GM21717 (cell line): ENCODE measurements around the gene KRTAP12-3.
"Not testable (repeated sequence)": the region's sequence is repeated elsewhere in the genome, so short reads cannot be mapped to it uniquely, and the experiment has no call there.

Source experiments
- ATAC-seq: cut with Tn5 transposase; IDR thresholded peaks from one replicate; pipeline ENCODE4 v1.9.1; 2021; ENCODE audit warnings: mild to moderate bottlenecking, moderate library complexity; ENCODE audit not compliant: unreplicated experiment

Gene KRTAP12-3

GRCh38 chr21:44682580-44683151, 24.9 kb downstream of the KRTAP12-3 start:
- ATAC-seq = no peak

- no peak for ATAC-seq
Measured at GRCh38 chr21:44684077-44684476, 26.3 kb downstream of the KRTAP12-3 start.

GRCh38 chr21:44684483-44684882, 26.8 kb downstream of the KRTAP12-3 start:
- no peak for ATAC-seq

GRCh38 chr21:44685050-44685449, 27.3 kb downstream of the KRTAP12-3 start:
- ATAC-seq = not testable (repeated sequence)

- ATAC-seq = no peak
Measured at GRCh38 chr21:44686000-44686781, 28.5 kb downstream of the KRTAP12-3 start.

- no peak for ATAC-seq
Measured at GRCh38 chr21:44686843-44687561, 29.3 kb downstream of the KRTAP12-3 start.

- ATAC-seq = no peak
Measured at GRCh38 chr21:44687671-44688070, 29.9 kb downstream of the KRTAP12-3 start.

- not testable (repeated sequence) for ATAC-seq
Measured at GRCh38 chr21:44689740-44690139, 32.0 kb downstream of the KRTAP12-3 start.

- ATAC-seq = no peak
Measured at GRCh38 chr21:44691686-44692085, 34.0 kb downstream of the KRTAP12-3 start.

- no peak for ATAC-seq
Measured at GRCh38 chr21:44692798-44693512, 35.2 kb downstream of the KRTAP12-3 start.

GRCh38 chr21:44694776-44695175, 37.0 kb downstream of the KRTAP12-3 start:
- ATAC-seq = no peak

- ATAC-seq = no peak
Measured at GRCh38 chr21:44695184-44695583, 37.5 kb downstream of the KRTAP12-3 start.

- no peak for ATAC-seq
Measured at GRCh38 chr21:44695641-44696040, 37.9 kb downstream of the KRTAP12-3 start.

- no peak for ATAC-seq
Measured at GRCh38 chr21:44696572-44696971, 38.8 kb downstream of the KRTAP12-3 start.

GRCh38 chr21:44697172-44697810, 39.6 kb downstream of the KRTAP12-3 start, which contains the start of gene KRTAP10-12:
TSS of gene KRTAP10-12 (plus strand) at chr21:44697172. CDS start at chr21:44697202, 30 bp downstream.
- ATAC-seq = not testable (repeated sequence)

- ATAC-seq = no peak
Measured at GRCh38 chr21:44697811-44698734, 40.3 kb downstream of the KRTAP12-3 start.

- no peak for ATAC-seq
Measured at GRCh38 chr21:44699502-44700001, 41.8 kb downstream of the KRTAP12-3 start.

GRCh38 chr21:44700101-44701022, 42.6 kb downstream of the KRTAP12-3 start:
- ATAC-seq = no peak
